ENCODE results near the gene DLG1. TPM values are rescaled to one million over a fixed set of nuclear protein-coding genes. Genes with fewer than 3 reads are reported as not detected.
"Not testable (repeated sequence)": the region's sequence is repeated elsewhere in the genome, so short reads cannot be mapped to it uniquely, and the experiment has no call there.

The DLG1 gene
- total RNA-seq, 1 donor from 2014 or later: 49.0 TPM

- ATAC-seq: no peak
- no peak for DNase-seq (ENCODE audit: low spot score)
These were observed 257.8 kb downstream of the DLG1 start for GRCh38 chr3:197040658-197041057.

GRCh38 chr3:197038679-197039462 is 259.5 kb downstream of the DLG1 start:
- ATAC-seq (peak; percentile 27), DNase-seq (ENCODE audit: low spot score) (no peak)

- ATAC-seq (no peak), DNase-seq (ENCODE audit: low spot score) (no peak)
These were observed 262.8 kb downstream of the DLG1 start for GRCh38 chr3:197035577-197035976.

GRCh38 chr3:197034778-197035177 is 263.6 kb downstream of the DLG1 start:
- DNase-seq (ENCODE audit: low spot score); ATAC-seq: not testable (repeated sequence)

- DNase-seq (ENCODE audit: low spot score); ATAC-seq: not testable (repeated sequence)
These were observed 264.6 kb downstream of the DLG1 start for GRCh38 chr3:197033764-197034163.

GRCh38 chr3:197031315-197032285 is 266.8 kb downstream of the DLG1 start:
- DNase-seq (ENCODE audit: low spot score): peak; percentile 69

GRCh38 chr3:197030379-197031314 is 267.8 kb downstream of the DLG1 start:
- peak; percentile 45 for DNase-seq (ENCODE audit: low spot score)
- no peak for ATAC-seq

More at GRCh38 chr3:197031315-197032285, 266.8 kb downstream of the DLG1 start:
- ATAC-seq: peak; percentile 66

DNA sequence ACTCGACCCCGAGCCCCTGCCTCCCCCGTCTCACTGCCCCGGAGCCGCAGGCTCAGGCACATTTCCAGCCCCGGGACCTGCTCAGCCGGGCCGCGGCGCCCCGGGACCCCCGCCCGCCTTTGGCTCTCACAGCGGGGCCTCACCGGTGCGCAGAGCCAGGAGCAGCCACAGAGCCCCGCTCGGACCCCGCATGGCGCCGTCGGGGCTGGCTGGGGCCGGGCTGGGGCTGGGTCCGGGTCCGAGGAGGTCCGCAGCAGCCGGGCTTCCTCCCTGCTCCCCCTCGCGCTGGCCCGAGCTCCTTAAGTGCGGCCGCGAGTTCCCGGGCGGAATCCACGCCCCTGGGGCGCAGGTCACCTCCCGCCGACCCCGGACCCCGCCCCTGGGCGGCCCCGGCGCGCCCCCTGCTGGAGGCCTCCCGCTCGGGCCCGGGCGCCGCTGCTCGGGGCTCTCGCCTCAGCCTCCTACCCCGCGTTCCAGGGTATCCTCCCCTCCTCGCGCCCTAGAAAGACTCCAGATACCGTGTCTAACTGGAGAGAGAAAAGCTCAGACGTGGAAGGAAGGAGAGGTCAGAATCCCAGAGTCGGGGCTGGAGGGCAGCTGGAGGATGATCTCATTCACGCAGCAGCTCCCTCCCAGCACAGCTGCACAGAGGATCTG is 268.8 kb downstream of the DLG1 start, which contains the start of gene MELTF:
MELTF (minus strand) TSS at position 307 of the 657 bp plus-strand sequence; CDS start at position 192, 115 bp downstream.
- ATAC-seq (peak; percentile 81), DNase-seq (ENCODE audit: low spot score) (peak; percentile 51)

DNA sequence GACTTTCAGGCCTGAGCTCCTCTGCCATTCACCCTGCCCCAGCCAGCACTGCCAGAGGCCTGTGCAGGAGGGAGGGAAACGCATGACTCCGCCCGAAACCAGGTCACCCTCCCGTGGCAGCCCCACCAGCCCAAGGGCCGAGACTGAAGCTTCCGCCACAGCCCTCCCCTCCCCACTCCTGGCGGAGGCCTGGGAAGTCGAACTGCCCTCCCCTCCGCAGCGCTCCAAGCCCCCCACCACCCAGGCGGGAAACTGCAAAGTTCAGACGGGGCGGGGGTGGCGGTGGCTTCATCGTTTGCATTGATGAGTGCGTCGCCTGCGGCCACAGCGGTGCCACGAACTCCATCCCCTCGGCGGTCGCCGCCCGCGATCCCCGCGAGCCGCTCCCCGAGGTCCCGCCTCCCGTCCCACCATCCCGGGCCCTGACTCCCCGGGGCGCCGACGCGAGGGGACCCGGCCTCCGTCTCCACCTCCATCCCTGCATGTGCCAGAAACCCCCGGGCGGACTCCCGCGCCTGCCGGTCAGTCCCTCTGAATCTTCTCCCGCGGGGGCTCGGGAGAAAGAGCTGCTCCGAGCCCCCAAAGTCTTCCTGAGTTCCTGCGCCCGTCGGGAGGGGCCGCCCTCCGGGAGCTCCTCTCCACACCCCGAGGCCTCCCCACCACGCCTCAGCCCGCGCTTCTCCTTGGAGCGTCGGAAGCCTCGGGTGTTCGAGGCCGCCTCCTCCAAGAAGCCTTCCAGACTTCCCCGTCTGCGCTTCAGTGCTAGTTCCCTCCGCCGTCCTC is 269.5 kb downstream of the DLG1 start:
- ATAC-seq: peak; percentile 8

DNA sequence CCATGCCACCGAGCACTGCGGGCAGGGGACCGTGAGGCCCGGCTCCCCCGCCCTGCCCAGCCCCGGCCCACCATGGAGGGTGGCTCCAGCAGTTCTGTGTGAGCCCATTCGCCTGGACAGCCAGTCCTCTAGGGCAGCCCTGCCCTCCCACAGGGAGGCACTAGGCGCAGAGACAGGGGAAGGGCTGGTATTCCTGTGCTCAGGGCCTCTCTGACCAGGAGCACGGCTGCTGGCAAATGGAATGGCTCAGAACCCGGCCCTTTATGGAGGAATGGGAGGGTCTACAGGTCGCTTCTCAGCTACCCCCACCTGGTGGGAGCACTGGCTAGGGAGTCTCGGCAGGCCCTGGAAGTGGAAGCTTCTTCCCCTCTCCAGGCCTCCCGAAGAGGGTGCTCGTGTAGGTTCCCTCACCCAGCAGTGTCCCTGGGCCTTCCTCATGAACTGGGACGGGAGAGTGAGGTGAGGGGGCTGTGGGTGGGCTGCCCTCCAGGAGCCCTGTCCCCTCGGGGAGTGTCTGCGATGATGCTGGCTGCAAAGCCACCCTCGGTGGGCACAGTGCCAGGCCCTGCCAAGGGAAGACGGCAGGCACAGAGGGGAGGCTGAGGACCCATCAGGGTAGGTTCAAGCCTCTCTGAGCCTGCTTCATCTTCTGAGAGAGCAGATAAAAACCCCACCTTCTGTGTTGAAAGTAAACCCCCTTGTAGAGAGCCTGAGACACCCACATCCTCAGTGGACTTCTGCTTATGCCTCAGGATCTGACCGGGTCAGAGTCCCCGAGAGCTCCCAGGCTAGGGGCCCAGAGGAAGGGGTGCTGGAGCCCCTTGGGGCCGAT is 270.3 kb downstream of the DLG1 start:
- ATAC-seq: no peak
- DNase-seq (ENCODE audit: low spot score): peak; percentile 46

More for the DNA sequence above, 269.5 kb downstream of the DLG1 start:
- peak; percentile 44 for DNase-seq (ENCODE audit: low spot score)

DNA sequence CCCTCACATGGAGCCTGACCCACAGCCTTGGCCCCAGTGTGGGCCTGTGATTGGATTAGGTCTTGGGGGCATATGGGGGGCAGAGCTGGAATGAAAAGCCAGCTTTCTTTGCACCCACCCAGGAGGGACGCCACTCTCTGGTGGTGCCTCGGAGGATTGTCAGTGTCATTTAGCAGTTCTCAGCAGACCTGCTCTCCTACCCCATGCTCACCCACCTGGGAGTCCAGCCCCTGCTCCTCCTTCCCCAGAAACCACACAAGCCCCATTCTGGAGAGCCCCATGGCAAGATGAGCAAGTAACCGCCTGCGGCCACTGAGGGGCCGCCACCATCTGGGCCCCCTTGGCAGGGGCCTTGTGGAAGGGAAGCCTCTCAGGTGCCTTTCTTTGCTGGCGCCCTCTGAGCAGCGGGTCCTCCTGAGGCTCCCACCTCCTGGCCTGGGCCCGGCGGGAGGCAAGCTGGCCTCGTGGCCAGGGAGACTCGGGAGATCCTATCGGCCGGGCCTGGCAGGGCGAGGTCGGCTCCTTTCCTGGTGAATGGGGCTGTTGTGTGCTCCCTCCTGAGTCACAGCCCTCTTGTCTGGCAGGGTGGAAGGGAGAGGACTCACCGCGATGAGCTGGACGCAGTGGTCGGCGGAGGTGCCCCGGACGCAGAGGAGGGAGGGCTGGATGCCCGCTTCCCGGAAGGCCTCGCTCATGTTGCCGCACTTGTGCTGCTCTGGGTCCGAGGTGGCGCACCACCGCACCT is 271.1 kb downstream of the DLG1 start:
- peak; percentile 40 for DNase-seq (ENCODE audit: low spot score)
- ATAC-seq: no peak

- ATAC-seq: no peak
These were observed 271.9 kb downstream of the DLG1 start for GRCh38 chr3:197026481-197026866.

DNA sequence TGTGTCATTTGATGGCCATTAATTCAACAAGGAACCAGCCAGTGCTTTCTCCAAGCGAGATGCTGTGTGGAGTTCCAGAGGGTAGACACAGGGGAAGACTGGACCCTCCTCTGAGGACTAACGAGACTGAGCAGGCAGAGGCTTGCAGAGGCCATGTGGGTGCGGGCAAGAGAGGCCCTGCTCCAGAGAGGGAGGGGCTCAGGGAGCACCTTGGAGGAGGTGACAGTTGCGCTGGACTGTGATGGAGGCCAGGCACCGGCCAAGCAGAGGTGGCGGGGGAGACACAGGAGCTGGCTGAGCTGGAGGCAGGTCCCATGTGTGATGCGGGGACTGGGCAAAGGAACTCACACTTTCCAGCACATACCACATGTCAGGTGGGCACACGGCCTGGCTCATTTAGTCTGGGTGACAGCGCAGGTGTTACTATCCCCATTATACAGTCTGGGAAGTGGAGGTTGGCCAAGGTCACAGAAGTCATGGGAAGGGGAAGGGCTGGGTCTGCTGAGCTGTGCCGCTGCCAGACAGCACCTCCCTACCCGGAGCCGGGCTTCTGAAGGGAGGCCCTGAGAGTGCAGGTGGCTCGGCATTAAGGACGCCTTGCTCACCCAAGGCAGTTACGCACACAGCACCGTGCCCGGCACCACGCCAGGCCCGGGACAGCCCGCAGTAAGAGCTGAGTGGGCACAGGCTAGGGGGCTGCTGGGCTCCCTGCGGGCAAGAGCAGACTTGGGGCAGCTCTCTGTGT is 272.5 kb downstream of the DLG1 start:
- ATAC-seq (no peak), DNase-seq (ENCODE audit: low spot score) (peak; percentile 39)

More at GRCh38 chr3:197026481-197026866, 271.9 kb downstream of the DLG1 start:
- DNase-seq (ENCODE audit: low spot score): peak; percentile 37

DNA sequence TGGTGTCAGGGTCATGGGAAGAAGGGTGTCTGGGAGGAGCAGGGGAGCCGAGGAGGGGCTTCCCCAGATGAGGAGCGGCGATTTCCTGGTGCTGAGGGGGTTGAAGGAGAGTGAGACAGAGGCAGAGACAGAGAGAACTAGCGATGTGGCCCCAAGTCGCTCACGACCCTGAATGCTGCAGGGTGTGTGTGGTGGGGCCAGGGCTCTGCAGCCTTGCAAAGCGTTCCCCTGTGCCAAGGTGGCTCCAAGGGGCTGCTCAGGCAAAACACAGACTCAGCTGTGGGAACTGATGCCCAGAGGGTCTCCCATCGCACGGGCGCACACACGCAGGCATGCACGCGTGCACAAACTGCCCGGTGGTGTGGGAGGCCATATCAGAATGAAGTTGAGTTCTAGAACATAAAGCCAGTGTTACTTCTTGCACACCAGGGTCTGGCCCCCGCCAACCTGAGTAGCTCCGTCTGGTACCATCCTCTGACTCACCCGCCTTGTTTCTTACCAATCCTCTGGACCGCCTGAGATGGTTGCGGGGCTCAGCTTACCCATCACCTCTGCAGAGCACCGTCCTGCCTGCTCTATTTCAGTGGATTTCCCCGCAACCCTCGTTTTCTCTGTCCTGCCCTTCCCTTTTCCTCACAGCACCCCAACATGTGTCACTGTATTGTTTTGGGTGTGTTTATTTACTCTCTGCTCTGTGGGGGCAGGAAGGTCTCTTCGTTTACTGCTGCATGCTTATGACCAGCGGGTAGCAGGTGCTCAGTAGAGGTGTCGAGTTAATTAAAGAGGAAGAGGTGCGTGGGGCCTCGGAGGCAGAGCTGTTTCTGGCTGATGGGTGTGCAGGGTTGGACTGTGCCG is 273.3 kb downstream of the DLG1 start:
- DNase-seq (ENCODE audit: low spot score) (peak; percentile 42), ATAC-seq (no peak)

GRCh38 chr3:197023998-197024651 is 274.3 kb downstream of the DLG1 start:
- no peak for ATAC-seq
- peak; percentile 35 for DNase-seq (ENCODE audit: low spot score)

Measured in left lobe of liver (tissue), 2 donors.